Renal cortical epithelial cell (primary cell): ENCODE results near the gene ESF1. TPM values are rescaled to one million over a fixed set of nuclear protein-coding genes. Genes with fewer than 3 reads are reported as not detected.
"Not testable (repeated sequence)": the region's sequence is repeated elsewhere in the genome, so short reads cannot be mapped to it uniquely, and the experiment has no call there.

Experiments used
- DNase-seq: peaks from one replicate; pipeline ENCODE4 v3.0.0-alpha.2; 2011; ENCODE audit warnings: low read depth
- total RNA-seq: library from RNA; depleted of rRNA; stranded (reverse); fragments of >200 nt; gene quantifications from 2 replicates; pipeline ENCODE4 v1.2.3, GENCODE V29; 2014

The ESF1 gene
- total RNA-seq, 1 donor from 2014 or later: 18.3 TPM

GRCh38 chr20:13790708-13791107, 6.0 kb upstream of the ESF1 start:
- DNase-seq: no peak

- peak; percentile 76 for DNase-seq
Observed at GRCh38 chr20:13788167-13788834, 3.6 kb upstream of the ESF1 start.

GRCh38 chr20:13786143-13786828, 1.6 kb upstream of the ESF1 start:
- no peak for DNase-seq

- DNase-seq: no peak
Observed at GRCh38 chr20:13784271-13784892, 337 bp downstream of the ESF1 start.

GRCh38 chr20:13783528-13783927, 1.2 kb downstream of the ESF1 start:
- DNase-seq: no peak

GRCh38 chr20:13778827-13779226, 5.9 kb downstream of the ESF1 start:
- no peak for DNase-seq

- no peak for DNase-seq
Observed at GRCh38 chr20:13777171-13777601, 7.5 kb downstream of the ESF1 start.

GRCh38 chr20:13775867-13776266, 8.9 kb downstream of the ESF1 start:
- no peak for DNase-seq

GRCh38 chr20:13772529-13772928, 12.2 kb downstream of the ESF1 start:
- no peak for DNase-seq

- peak; percentile 46 for DNase-seq
Observed at GRCh38 chr20:13771853-13772453, 12.8 kb downstream of the ESF1 start.

- no peak for DNase-seq
Observed at GRCh38 chr20:13770141-13770540, 14.6 kb downstream of the ESF1 start.

GRCh38 chr20:13765868-13766416, 18.8 kb downstream of the ESF1 start:
- no peak for DNase-seq

- DNase-seq: no peak
Observed at GRCh38 chr20:13765299-13765698, 19.4 kb downstream of the ESF1 start.

- not testable (repeated sequence) for DNase-seq
Observed at GRCh38 chr20:13760451-13760946, 24.2 kb downstream of the ESF1 start.

GRCh38 chr20:13758884-13759283, 25.8 kb downstream of the ESF1 start:
- no peak for DNase-seq

GRCh38 chr20:13756551-13756950, 28.2 kb downstream of the ESF1 start:
- no peak for DNase-seq

GRCh38 chr20:13755809-13756208, 28.9 kb downstream of the ESF1 start:
- DNase-seq: no peak

GRCh38 chr20:13753436-13754036, 31.2 kb downstream of the ESF1 start:
- no peak for DNase-seq

- no peak for DNase-seq
Observed at GRCh38 chr20:13749811-13750210, 34.9 kb downstream of the ESF1 start.

GRCh38 chr20:13745784-13746183, 38.9 kb downstream of the ESF1 start:
- DNase-seq: no peak

- DNase-seq: peak; percentile 19
Observed at GRCh38 chr20:13744352-13744751, 40.4 kb downstream of the ESF1 start.

- DNase-seq: no peak
Observed at GRCh38 chr20:13741879-13742278, 42.8 kb downstream of the ESF1 start.
